ENCODE data around the gene DLG2.
"Not testable (repeated sequence)": the region's sequence is repeated elsewhere in the genome, so short reads cannot be mapped to it uniquely, and the experiment has no call there.

DLG2 gene

DNA sequence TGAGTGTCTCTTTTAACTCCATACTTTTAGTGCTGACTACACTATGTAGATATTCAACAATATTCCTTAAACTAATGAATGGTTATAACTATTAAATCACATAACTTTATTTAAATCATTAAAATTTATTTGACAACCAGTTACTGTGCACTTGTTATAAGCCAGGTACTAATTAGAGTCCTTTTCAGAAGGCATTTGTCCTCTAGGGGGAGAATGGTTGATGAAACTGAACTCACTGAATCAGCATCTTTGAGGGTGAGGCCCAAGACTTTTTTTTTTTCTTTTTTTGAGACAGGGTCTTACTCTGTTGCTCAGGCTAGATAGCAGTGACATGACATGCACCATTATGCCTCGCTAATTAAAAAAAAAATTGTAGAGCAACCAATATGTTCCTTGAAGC lies 1825.3 kb downstream of the DLG2 start:
- DNase-seq, result no peak

DNA sequence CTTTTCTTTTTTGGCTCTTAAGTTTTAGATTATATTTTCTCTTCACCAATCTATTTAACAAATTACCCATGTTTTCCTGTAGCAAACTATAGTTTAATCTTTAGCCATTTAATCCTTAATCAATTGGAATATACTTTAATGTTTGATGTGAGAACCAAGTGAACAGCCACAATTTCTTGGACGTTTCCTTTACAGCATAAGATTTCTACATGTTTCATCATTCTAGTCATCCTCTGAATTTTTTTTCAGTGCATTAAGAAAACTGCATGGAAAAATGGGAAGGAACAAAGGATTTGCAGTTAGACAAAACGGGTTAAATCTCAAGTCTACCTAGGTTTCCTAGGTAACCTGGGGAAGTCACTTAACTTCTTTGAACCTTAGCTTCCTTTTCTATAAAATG lies 1833.8 kb downstream of the DLG2 start:
- DNase-seq, result no peak

DNA sequence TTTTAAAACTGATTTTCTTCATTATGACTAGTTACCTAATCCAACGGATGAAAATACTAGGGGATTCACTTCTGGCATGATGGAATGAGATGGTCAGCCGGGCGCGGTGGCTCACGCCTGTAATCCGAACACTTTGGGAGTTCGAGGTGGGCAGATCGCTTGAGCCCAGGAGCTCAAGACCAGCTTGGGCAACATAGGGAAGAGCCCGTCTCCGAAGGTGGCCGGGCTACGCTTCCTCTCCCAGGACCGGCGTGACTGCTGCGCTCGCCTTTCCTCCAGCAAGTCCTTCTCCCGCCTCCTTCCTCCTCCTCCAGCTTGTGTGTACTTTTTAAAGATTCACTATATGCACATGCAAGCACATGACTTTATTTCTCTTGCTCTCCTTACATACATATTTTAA lies 1835.6 kb downstream of the DLG2 start:
- no peak for DNase-seq

DNA sequence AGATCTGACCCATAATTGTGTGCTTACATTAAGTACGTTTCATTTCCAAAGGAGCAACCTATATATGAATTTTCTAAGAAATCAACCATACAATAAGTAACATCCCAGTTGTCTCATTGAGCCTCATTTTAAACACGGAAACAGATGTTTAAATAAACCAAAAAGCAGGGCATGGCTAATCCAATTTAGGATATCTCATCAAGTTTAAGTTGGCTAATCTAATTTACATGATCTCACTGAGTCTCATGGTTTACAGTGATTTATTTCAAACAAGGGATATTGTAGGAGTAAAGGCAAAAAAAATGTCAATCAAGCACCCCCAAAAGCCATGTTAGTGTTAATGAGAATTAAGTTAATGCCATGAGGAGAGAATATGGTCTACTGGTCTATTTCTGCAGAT lies 1841.2 kb downstream of the DLG2 start:
- no peak for DNase-seq

DNA sequence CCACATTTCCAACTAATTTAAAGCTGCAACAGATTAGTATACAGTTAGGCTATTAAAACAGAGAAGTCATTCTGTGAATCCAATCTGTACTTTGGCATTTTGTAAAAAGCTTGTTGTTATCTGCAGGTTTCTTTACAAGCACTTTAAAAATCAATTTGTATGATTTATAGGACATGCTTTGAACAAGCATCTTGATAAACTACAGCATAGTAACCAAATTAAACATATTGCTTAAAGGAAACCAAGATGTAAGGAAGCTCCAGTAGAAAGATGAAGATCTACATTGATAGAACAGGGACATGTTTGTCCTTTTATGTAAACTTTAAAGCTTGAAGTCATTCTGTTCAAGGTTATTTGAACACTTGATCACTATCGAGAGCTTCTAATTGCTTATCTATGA lies 1842.7 kb downstream of the DLG2 start:
- no peak for DNase-seq

DNA sequence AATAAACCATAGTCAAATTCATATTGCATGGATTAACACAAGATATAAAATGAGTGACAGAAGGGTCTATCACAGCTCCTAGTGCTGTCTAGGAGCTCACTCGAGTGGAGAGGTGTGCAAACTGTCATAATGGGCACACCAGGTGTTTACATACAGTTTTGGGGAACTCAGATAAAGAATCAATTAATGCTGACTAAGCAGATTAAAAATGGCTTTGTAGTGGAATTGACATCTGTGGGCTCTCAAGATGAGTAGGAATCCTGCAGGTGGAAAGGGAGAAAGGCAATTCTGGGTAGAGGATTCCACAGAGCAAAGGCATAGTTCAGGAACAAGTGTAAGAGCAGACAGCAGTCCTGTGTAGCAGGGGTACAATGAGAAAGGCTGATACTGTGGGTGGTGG lies 1844.8 kb downstream of the DLG2 start:
- DNase-seq, result no peak

DNA sequence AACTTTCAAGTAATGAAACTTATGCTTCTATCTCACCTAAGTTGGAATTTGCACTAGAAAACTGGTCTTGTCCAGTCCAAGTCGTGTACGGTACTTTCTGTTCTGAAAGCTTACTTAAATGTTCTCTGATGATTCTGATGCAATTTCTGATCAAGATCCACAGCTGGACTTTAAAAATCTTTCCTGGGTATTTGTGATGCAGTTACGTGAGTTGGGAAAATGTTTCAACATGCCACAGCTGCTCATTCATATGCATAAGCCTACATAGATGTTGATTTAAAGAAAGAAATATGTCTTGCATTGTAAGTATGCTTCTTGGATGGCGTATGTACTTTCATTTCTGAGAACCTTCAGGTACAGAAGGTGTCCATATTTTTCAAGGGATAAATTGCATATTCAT lies 1847.3 kb downstream of the DLG2 start:
- no peak for DNase-seq

DNA sequence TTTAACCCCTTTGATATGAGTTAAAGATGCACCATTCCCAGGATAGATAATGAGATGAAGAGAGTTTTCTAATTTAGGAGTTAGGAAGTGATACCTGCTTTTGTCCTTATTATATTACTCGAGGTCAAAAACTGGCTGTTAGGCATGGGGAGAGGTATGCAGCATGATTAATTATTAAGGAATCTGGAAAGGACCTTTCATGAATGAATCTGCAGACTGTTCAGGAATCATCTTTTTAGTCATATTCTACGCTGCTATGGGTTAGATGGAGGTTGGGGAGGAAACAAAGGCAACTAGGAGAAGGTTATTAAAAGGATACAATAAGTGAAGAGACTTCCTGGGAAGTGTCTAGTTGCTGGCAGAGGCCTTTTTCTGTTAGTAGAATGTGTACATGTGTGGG lies 1848.5 kb downstream of the DLG2 start:
- no peak for DNase-seq

DNA sequence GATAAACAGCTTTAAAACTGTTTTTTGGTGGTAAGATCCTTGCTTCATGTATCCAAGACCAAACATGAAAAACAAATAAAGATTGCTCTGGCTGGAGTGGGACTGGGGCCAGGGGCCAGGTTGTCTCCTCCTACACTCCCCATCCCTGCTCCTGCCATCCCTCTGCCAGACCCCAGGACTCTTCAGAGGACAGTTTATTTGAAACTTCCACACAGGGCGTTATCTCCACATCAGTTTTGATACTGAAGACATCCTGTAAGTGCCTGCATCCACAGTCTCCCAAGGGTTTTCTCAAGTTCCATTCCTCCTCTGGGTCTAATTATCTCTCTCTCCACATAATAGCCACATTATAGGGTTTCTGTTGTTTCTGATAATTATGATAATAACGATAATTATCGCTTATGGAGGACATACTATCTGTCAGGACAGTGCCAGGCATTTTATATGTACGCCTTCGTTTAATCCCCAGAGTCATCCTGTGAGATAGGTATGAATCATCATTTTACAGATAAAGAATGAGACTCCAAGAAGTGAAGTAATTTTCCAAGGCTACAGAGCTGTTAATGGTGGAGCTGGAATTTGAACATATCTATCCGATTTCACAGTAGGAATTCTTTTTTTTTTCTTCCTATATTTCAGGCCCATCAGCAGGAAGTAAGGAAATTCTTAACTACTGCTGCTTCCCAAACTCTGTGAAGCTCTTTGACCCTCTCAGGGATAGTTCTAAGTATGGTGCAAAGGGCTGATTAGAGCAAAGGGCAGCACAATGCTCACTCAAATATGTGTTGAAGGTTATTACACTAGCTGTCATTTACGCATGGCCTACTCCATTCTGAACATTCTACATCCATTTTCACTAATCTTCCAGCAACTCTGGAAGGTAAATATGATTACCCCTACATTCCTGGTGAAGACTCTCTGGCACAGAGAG lies 1852.9 kb downstream of the DLG2 start:
- DNase-seq, result no peak

DNA sequence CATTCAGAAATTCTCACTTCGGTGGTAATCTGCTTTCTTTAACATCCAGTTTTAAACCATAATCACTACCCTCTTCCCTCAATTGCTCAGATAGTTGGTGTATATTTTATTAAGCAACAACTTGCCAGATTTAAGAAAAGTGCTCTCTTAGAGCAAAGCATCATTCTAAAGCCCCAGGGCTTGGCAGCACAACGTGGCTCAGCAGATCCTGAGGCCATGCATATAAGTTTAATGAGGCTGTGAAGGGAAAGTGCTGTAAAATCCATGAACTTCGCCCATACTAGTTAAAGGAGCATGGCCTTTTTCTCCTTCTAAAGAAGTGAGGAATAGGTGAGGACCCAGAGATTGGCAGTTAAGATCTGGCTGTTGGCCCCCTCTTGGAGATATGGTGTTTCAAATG lies 1858.7 kb downstream of the DLG2 start:
- DNase-seq, result no peak

DNA sequence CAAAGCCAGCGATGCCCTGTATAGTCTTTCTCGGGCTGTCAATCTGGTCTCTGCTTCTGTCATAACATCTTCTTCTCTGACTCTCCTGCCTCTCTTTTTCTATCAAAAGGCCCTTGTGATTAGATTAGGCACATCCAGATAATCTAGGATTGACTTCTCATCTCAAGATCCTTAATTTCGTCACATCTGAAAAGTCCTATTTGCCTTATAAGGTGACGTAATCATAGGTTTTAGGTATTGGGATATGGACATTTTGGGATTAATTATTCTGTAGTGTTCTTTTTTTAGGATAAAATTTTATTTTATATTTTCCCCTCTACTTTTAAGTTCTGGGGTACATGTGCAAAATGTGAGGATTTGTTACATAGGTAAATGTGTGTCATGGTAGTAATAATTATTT lies 1860.2 kb downstream of the DLG2 start:
- no peak for DNase-seq

DNA sequence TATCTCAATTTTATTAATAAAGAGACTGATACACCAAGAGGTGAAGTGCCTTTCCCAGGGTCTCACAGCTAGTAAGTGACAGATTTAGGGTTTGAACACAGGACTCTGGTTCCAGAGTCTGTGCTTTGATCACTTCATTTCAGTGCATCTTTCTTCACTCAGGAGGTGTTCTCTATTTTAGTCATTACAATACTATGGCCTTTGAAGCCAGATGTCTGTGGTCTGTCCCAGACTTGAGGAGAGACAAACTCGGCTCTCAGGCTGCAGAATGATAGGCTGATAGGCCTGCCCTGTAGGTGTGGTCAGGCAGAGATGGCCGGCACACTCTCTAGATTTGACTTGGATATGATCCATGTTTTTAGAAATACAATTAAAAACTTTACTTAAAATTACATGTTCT lies 1862.5 kb downstream of the DLG2 start:
- no peak for DNase-seq

DNA sequence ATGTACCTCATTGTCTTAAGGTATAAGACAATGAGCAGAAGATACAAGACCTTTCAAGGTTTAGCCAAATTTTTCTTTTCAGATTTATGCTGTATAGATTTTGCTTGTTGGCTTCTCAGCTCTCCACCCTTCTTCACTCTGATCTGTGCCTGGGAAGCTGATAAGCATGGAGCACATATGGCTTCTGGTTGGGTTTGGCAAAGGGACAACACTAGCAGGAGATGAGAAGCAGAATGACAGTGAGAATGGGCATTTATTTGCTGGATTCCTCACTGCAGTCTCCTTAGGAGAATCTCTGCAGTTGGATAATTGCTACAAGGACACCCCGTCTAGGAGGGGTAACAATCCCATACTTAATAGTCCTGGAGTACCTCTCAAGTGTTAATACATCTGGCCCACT lies 1866.2 kb downstream of the DLG2 start:
- DNase-seq, result no peak

DNA sequence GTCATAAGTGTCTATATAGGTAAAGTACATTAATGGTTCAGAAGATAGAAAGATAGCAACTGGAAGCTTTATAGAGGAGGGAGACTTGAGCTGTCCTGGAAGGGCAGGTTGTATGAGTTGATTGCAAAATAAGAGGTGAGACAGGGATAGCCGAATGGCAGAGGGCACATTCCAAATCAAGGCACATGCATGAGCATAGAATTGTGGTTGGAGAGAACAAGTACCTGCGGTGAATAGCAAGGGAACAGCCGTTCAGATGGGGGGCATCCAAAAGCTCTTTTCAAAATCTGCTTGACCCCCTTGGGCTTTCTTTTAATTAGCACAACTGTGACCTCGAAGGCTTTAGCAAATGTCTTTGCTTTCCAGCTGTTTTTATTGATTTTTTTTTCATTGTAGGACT lies 1868.0 kb downstream of the DLG2 start:
- no peak for DNase-seq

DNA sequence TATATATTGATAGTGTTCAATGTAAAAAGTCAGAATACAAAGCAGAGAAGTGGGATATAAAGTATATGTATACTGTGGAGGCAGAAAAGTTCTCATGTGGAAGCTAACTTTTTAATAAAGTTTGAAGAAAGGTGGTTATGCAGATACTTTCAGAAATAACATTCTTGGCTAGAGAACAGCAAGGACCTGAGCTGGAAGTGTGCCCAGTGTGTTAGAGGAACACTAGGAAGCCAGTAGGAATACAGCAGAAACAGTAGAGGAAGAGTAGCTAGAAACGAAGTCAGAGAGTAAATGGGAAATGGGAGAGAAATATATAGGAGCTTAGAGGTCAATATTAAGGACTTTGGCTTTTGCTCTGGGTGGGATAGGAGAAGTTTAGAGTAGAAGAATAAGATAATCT lies 1876.1 kb downstream of the DLG2 start:
- DNase-seq, result no peak

DNA sequence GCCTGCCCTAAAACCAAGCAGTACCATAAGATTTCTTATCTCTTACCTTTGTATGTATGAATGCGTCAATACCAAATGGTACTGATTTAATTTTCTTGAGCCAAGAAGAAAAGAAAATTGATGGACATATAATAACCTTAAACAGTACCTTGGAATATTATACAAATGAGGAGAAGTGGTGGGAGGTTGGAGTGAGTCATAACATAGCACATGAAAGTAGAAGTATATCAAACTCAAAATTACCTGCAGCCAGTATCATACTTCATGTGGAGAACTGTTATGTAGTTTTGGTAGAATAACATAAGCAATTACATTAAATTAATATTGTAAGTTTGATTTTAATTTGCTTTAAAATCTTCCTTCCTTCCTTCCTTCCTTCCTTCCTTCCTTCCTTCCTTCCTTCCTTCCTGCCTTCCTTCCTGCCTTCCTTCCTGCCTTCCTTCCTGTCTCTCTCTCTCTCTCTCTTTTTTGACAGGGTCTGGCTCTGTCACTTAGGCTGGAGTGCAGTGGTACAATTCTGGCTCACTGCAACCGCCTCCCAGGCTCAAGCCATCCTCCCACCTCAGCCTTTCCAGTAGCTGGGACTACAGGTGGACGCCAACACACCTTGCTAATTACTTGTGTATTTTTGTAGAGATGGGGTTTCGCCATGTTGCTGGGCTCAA lies 1880.1 kb downstream of the DLG2 start:
- DNase-seq, result no peak

DNA sequence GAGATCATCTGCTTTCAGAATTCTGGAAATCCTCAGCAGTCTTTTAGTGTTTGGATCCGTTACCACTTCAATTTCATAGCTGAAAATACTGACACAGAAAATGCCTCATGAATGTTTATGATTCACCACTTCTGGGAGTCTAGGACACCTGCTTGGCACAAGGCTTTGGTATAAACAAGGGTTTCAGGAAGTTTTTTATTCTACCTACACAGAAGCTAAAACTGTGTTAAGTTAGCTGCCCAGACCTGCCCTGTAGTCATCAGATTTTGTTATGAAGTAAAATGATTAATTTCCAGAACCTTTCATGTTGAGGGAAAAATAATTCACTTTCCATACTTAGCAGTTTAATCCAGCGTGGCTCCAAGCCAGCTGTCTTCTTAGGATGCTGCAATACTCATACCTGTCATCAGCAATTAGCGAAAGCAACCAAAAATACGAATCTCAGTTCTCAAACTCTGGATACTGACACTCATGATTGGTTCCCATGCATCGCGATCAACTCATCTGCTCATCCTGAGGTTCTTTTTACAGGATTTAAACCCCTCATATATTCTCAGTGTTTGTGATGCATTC lies 1882.4 kb downstream of the DLG2 start:
- DNase-seq, result no peak

DNA sequence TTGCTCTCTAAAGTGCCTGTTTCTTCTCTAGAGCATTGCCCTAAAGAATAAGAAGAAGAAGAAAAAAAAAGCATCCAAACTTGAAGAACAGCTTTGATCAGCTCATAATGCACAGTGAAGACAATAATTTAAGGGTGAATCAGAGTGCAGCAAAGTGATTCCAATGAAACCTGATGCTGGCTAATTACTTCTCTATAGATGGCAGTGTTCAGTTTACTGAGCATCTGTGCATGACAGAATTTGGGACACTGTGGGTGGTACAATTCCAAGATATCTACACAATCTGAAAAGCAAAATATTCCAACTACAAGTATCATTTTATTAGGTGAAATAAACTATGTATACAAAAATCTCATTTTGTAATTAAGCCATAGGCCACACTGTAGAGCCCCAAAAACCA lies 1890.5 kb downstream of the DLG2 start:
- DNase-seq, result no peak

DNA sequence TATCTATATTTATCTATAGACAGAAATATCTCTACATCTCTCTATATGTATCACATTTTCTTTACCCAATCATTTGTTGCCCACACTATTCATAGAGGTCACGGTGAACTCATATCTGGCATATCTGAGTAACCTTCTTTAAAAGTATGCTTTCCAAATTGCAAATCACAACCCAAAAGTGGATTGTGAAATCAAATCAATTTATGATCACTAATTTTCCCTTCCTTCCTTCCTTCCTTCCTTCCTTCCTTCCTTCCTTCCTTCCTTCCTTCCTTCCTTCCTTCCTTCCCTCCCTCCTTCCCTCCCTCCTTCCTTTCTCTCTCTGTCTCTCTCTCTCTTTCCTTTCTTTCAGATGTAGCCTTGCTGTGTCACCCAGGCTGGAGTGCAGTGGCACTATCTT lies 1893.0 kb downstream of the DLG2 start:
- no peak for DNase-seq

DNA sequence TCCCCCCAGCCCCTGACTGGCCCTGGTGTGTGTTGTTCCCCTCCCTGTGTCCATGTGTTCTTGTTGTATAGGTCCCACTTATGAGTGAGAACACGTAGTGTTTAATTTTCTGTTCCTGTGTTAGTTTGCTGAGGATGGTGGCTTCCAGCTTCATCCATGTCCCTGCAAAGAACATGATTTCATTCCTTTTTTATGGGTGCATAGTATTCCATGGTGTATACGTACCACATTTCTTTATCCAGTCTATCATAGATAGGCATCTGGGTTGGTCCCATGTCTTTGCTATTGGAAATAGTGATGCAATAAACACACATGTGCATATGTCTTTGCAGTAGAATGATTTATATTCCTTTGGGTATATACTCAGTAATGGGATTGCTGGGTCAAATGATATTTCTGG lies 1895.9 kb downstream of the DLG2 start:
- DNase-seq, result not testable (repeated sequence)

DNA sequence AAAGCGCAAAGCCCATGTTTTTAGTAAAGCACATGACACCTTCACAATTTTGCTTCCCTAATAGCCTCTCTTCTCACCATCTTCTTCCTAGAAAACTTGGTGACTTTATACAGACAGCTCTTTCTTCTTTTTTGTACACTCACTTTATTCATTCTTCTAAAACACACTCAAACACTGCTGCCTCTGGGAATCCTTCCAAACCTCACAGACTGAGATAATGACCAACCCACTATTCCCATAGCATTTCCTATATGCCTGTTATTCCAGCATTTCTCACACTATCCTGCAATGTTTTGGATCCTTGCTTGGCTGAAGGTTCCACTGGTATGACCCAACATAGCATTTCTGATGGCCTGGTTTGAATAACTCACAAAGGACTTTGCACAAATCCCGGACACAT lies 1898.9 kb downstream of the DLG2 start:
- no peak for DNase-seq

DNA sequence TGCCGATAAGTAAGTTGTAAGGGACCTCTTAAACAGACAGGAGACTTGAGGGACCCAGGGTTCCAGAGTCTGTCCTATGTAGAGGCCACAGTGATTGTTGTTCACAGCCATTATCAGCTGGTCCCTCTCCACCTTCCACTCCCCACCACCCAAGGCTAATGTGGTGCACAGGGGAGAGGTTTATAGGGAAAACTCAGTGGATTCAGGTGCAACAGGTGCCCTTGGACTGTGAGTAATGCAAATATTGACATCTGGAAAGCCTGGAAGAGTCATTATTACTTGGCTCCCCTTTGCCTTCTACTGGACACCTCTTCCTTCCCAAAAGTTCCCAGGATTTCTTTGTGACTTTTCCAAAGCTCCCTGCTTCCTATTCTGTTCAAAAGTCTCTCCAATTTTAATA lies 1899.9 kb downstream of the DLG2 start:
- DNase-seq, result no peak

DNA sequence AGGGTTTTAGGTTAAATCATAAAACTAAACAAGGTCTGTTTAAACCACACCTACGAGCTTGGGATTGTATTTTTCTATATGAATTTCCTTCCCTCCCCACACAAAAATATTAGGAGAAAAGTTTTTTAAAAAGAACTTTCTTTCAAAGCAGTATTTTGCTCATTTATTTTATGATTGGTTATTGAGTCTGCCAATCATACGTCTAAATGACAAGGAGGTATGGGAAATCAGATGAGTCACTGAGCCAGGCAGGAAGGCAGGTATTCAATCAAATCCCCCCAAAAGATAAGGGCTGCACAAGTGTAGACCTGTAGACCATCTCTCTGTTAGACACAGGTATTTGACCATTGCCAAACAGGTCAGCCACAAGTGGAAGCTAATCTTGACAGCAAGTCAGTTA lies 1900.8 kb downstream of the DLG2 start:
- DNase-seq, result no peak

DNA sequence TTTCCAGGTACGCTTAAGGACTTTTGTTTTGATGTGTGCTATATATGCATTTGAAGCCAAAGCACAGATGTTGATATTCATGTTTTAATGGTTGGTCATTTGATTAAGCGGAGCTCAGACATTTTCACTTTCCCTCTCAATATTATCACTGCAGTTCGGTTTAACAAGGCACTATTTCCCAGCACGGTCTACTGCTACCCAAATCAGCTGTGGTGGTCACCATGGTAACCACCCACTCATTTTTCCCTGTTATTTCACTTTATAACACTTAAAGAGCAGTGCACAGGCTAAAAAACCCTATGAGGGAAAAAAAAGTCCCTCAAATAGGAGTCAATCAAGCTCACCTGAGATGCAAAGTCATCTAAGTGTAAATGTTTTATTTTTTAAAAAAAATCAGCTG lies 1901.4 kb downstream of the DLG2 start:
- DNase-seq, result no peak

DNA sequence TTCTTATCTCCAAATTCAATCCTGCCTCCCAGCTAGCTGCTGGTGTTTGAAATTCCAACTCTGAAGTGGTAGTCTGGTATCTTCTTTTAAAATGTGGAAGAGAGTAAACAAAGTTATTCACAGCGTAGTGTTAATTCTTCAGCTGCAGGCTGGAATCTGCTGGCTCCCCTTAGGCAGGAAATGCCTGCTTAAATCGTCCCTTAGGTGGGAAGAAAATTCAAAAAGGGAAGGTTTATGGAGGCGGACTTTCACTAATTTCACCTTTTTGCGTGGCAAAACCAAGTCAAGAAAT lies 1901.9 kb downstream of the DLG2 start:
- no peak for DNase-seq
